ENCODE data around the gene F2R. TPM values are rescaled to one million over a fixed set of nuclear protein-coding genes. Genes with fewer than 3 reads are reported as not detected.

F2R gene
- total and polyA plus RNA-seq, 2 of the 8 experiments (the other 6 are each of a cell fraction or from before 2014, with no cell fraction given), result 23.8 to 29.1 TPM

DNA sequence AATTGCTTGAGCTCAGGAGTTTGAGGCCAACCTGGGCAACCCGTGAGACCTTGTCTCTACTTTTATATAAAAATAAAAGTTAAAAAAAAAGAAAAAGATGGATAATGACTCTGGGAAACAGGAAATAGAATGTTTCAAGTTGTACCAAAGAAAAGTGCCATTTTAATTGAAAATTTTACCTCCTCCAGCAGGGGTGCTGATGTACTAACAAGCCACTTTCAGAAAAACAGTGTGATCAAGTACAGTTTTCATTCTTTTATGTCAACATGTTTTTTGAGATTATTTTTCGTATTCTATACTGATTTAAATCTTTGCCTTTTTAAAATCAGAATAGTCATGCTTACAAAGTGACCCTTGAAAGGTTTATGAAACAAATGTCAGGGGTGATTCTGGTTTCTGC, 30.8 kb downstream of the F2R start:
- Histone ChIP-seq H2BK15ac (ENCODE audit: low read length) (no peak overlapping the region), H2BK12ac (ENCODE audit: low read depth, low read length) (no peak overlapping the region), H4K5ac (ENCODE audit: insufficient read length, low read depth, low read length) (no peak overlapping the region), H3K27ac (ENCODE audit: low read depth, low read length) (no peak overlapping the region), H2BK120ac (replicated peaks; ENCODE audit: low read depth, low read length) (no peak overlapping the region), H3K27me3 (replicated peaks in 1 of 4; ENCODE audit: control insufficient read depth in 3 of 4, extremely low read depth in 1 of 4, insufficient read depth in 3 of 4, low read length in 3 of 4) (no peaks in the 10 kb centered on the region), H4K8ac (ENCODE audit: extremely low read depth, insufficient read depth, low read length) (no peak overlapping the region), H3K56ac (replicated peaks; ENCODE audit: insufficient read length, low read depth, low read length) (no peak overlapping the region), H4K20me1 (replicated peaks in 1 of 2; ENCODE audit: control insufficient read depth in 1 of 2, insufficient read depth in 2 of 2, low read length in 2 of 2) (no peaks in the 10 kb centered on the region), H3K9me3 (ENCODE audit: insufficient read depth in 2 of 2, low read depth in 1 of 2, low read length in 1 of 2) (no peaks in the 10 kb centered on the region), H3K14ac (ENCODE audit: insufficient read length) (no peak overlapping the region), H2AK5ac (ENCODE audit: low read depth, low read length) (no peak overlapping the region), H3K4me1 (replicated peaks in 1 of 4; ENCODE audit: control insufficient read depth in 3 of 4, insufficient read depth in 4 of 4, low read length in 3 of 4) (no peaks in the 10 kb centered on the region), H4K91ac (replicated peaks; ENCODE audit: insufficient read length, low read length) (no peak overlapping the region), H3K23me2 (ENCODE audit: low read depth, low read length) (no peaks in the 10 kb centered on the region; the same call in 1 of the 2 replicates), H2AFZ (ENCODE audit: low read length) (no peak overlapping the region), H3K79me2 (ENCODE audit: control insufficient read depth in 1 of 2, insufficient read depth in 2 of 2, low read length in 2 of 2) (no peaks in the 10 kb centered on the region), H3K18ac (ENCODE audit: extremely low read depth, low read length) (no peak overlapping the region), H2BK20ac (ENCODE audit: low read length) (no peak overlapping the region), H2BK5ac (ENCODE audit: low read depth, low read length) (no peak overlapping the region), H3K79me1 (ENCODE audit: low read depth, low read length) (no peaks in the 10 kb centered on the region), H3K23ac (ENCODE audit: insufficient read length) (no peak overlapping the region), H3K36me3 (ENCODE audit: control insufficient read depth in 2 of 4, insufficient read depth in 4 of 4, low read length in 3 of 4) (no peaks in the 10 kb centered on the region), H3K4me3 (ENCODE audit: extremely low read depth in 1 of 4, insufficient read depth in 2 of 4, low read depth in 3 of 4, low read length in 4 of 4) (no peak overlapping the region), H3K4ac (replicated peaks; ENCODE audit: insufficient read length, low read depth, low read length) (no peak overlapping the region), H3K4me2 (ENCODE audit: insufficient read depth in 1 of 2, low read depth in 2 of 2, low read length in 2 of 2) (no peak overlapping the region), H3K9ac (replicated peaks in 1 of 4; ENCODE audit: extremely low read depth in 1 of 4, low read depth in 3 of 4, low read length in 3 of 4) (no peak overlapping the region)
- FAIRE-seq, result no peak
- ChIA-PET CTCF (ENCODE audit: partially characterized antibody) (interaction anchor here (0.7 to 1.7 kb wide), 6 partner anchors 9 to 29 kb away, joined by 3 to 6 read pairs (median 4); no protein-coding TSS in a partner anchor), POLR2A (ENCODE audit: partially characterized antibody) (interaction anchor here (1.0 kb wide), 1 partner anchor 10 kb away, joined by 3 read pairs; no protein-coding TSS in a partner anchor)
- 82% methylated on average over 2 of the region's 2 CpGs; no CpG with 5 or more reads in 1 of the 2 experiments for WGBS, 2 experiments (ENCODE audit: extremely low coverage in 1 of 2, insufficient coverage in 1 of 2, insufficient read length in 1 of 2, insufficient replicate concordance in 2 of 2, low coverage in 1 of 2, low lambda C conversion rate in 2 of 2, missing lambda C conversion rate in 1 of 2)
- no peak for DNase-seq (ENCODE audit: low read depth in 1 of 2, low spot score in 2 of 2)
- TF ChIP-seq CBX8 (IDR thresholded peaks at IDR 0.05; ENCODE audit: borderline replicate concordance, low read depth, low read length) (no peak), RXRA (IDR thresholded peaks at IDR 0.05; ENCODE audit: insufficient read depth, low read depth, low read length) (no peak), CBX5 (IDR thresholded peaks at IDR 0.05; ENCODE audit: low read depth, low read length) (no peak), POLR2AphosphoS5 (IDR thresholded peaks at IDR 0.05; ENCODE audit: low read depth, low read length) (no peak), HDAC2 (IDR thresholded peaks at IDR 0.05; ENCODE audit: borderline replicate concordance in 1 of 2, low read depth in 2 of 2, low read length in 2 of 2) (no peak), ZNF274 (IDR thresholded peaks at IDR 0.05; ENCODE audit: borderline replicate concordance, extremely low read depth, low read length) (no peak), SRF (IDR thresholded peaks at IDR 0.05; ENCODE audit: low read depth, low read length) (no peak)

Measured in H1 (cell line).